Left lung (tissue), 10 donors: Measurements from ENCODE around the gene ZKSCAN1. TPM values are rescaled to one million over a fixed set of nuclear protein-coding genes. Genes with fewer than 3 reads are reported as not detected.

ENCODE experiments used
- ATAC-seq: fragments of 200-7000 bp; cut with Tn5 transposase; one replicate; pipeline ENCODE4 v1.9.1; 2020; ENCODE audit warnings: moderate library complexity
- DNase-seq, 4 donors: peaks; one replicate each; pipeline ENCODE4 v3.0.0-alpha.2; 2013 to 2020
- H3K27ac ChIP-seq, 2 donors: fragments of 200-600 bp; sonication (generic) in 1 of 2; one replicate each; pipeline versions ENCODE4 v1.5.0 to v1.8.0; 2020 to 2021
- H3K27me3 ChIP-seq, 2 donors: fragments of 200-600 bp; sonication (generic) in 1 of 2; one replicate each; pipeline versions ENCODE4 v1.5.0 to v1.8.0; 2020 to 2021
- H3K36me3 ChIP-seq, 2 donors: fragments of 200-600 bp; sonication (generic) in 1 of 2; one replicate each; pipeline versions ENCODE4 v1.5.0 to v1.8.0; 2020 to 2021
- H3K4me1 ChIP-seq, 2 donors: fragments of 200-600 bp; one replicate each; pipeline ENCODE4 v1.8.0; 2021
- H3K4me3 ChIP-seq, 2 donors: fragments of 200-600 bp; sonication (generic) in 1 of 2; one replicate each; pipeline versions ENCODE4 v1.5.0 to v1.8.0; 2020 to 2021; ENCODE audit warnings: mild to moderate bottlenecking in 1 of 2
- H3K9me3 ChIP-seq, 2 donors: fragments of 200-600 bp; sonication (generic) in 1 of 2; one replicate each; pipeline versions ENCODE4 v1.5.0 to v1.8.0; 2020 to 2021
- intact Hi-C, 2 donors: fragments of 100-400 bp; cut with DNase I; formaldehyde crosslinking; loops; one replicate each; pipeline versions ENCODE4 v1.11.2 to v1.14.2; 2022
- polyA plus RNA-seq, 6 donors: library from polyadenylated mRNA; unstranded; fragments of 120-200 nt; gene quantifications; one replicate each; pipeline ENCODE4 v1.2.1, GENCODE V29; 2013; ENCODE audit not compliant: insufficient read length in 6 of 6
- total RNA-seq, 2 donors: library from RNA; stranded (reverse); fragmentation: NEBNext Ultra II Directional; extraction: Animal tissue kit (Norgen Biotek cat#: 25700); gene quantifications; one replicate each; pipeline ENCODE4 v1.2.1, GENCODE V29; 2021
- TF ChIP-seq, protein P1 (sequence below), 2 donors: fragments of 200-600 bp; sonication (generic) in 1 of 2; IDR thresholded peaks; one replicate each; pipeline versions ENCODE4 v1.5.0 to v1.8.0; 2021; ENCODE audit warnings: antibody characterized with exemption in 2 of 2
- donor health status: DM: no; HTN: yes; CAD: no.
- donor health status: DM: no; HTN: no; CAD: no.

Gene ZKSCAN1
- total and polyA plus RNA-seq, 8 donors = 46.7 to 137 (median 87.7) TPM

DNA sequence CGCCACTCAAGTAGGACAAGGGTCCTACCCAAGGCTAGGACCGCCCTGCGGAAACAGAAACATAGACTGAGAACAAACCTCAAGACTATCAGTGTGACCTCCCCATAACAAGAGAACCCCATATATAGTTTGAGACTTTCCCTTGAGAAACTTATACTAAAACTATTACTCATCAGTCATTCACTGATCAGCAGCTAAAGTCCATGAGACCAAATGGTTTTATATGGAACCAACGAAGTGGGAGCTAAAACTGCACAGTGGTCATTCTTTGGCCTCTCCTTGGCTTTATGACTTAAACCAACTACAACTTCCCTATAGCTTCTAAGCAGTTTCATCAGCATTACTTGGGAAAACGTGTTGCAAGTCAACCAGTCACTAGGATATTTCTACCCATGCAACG lies 20.5 kb downstream of the ZKSCAN1 start:
- Histone ChIP-seq H3K27ac (no peak overlapping the region), H3K4me3 (no peak overlapping the region), H3K27me3 (no peaks in the 10 kb centered on the region), H3K9me3 (no peaks in the 10 kb centered on the region), H3K36me3 (peaks cover 0 to 59% of the 10 kb centered on the region in 2 donors), H3K4me1 (peaks cover 6 to 20% of the 10 kb centered on the region in 2 donors)
- TF ChIP-seq, protein P1, sequence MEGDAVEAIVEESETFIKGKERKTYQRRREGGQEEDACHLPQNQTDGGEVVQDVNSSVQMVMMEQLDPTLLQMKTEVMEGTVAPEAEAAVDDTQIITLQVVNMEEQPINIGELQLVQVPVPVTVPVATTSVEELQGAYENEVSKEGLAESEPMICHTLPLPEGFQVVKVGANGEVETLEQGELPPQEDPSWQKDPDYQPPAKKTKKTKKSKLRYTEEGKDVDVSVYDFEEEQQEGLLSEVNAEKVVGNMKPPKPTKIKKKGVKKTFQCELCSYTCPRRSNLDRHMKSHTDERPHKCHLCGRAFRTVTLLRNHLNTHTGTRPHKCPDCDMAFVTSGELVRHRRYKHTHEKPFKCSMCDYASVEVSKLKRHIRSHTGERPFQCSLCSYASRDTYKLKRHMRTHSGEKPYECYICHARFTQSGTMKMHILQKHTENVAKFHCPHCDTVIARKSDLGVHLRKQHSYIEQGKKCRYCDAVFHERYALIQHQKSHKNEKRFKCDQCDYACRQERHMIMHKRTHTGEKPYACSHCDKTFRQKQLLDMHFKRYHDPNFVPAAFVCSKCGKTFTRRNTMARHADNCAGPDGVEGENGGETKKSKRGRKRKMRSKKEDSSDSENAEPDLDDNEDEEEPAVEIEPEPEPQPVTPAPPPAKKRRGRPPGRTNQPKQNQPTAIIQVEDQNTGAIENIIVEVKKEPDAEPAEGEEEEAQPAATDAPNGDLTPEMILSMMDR (IDR thresholded peaks at IDR 0.05) = no peak
- ATAC-seq (no peak), DNase-seq (no peak)
- intact Hi-C loops = no loop called here

DNA sequence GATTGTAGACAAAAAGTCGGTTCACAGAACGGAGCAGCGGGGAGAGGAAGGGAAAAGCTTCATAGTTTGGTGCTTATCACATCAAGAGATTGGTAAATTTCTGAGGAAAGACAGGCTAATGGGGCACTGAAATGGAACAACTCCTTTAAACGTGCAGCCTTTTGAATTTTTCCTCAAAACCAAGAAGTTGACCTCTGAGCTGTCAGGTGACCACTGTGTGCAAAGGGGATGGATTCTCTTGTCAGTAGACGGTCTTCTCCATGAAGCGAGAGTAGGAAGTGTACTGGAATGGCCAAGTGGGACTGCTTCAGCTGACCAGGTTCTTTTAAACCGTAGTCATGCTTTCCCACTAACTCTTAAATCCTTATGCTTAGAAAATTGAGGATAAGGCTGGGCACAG lies 22.9 kb downstream of the ZKSCAN1 start:
- no peak overlapping the region for H3K27ac ChIP-seq
- peaks cover 0 to 34% of the 10 kb centered on the region in 2 donors for H3K36me3 ChIP-seq
- no peak overlapping the region for H3K4me3 ChIP-seq
- DNase-seq (no peak), ATAC-seq (no peak)
- peaks cover 6 to 20% of the 10 kb centered on the region in 2 donors for H3K4me1 ChIP-seq
- no peaks in the 10 kb centered on the region for H3K27me3 ChIP-seq
- TF ChIP-seq, protein P1 (IDR thresholded peaks at IDR 0.05) = no peak
- H3K9me3 ChIP-seq = no peaks in the 10 kb centered on the region
- intact Hi-C loops = no loop called here

DNA sequence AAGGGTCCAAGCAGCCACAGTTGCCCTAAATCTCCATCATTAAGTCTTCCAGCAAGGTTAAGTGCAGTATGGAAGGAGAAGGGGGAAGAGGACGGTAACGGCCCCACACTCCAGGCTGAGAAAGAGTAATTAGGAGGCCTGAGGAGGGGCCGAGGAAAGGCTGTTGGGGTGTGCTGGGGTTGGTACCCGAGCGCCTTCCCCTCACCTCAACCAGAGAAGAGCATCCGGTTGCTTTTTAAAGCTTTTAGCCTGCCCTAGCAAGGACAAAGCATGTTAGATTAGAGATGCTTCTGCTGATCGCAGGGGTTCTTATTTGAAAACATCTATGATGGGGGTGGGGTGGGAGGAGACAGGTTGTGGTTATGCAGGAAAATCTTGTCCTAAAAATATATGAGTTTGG lies 25.2 kb downstream of the ZKSCAN1 start:
- peaks cover 0 to 12% of the 10 kb centered on the region in 2 donors for H3K36me3 ChIP-seq
- intact Hi-C loops = no loop called here
- TF ChIP-seq, protein P1 (IDR thresholded peaks at IDR 0.05) = no peak
- no peaks in the 10 kb centered on the region for H3K27me3 ChIP-seq
- no peak for ATAC-seq
- H3K27ac ChIP-seq = no peak overlapping the region
- no peak overlapping the region for H3K4me3 ChIP-seq
- DNase-seq = no peak
- peaks cover 6 to 20% of the 10 kb centered on the region in 2 donors for H3K4me1 ChIP-seq
- H3K9me3 ChIP-seq = no peaks in the 10 kb centered on the region

DNA sequence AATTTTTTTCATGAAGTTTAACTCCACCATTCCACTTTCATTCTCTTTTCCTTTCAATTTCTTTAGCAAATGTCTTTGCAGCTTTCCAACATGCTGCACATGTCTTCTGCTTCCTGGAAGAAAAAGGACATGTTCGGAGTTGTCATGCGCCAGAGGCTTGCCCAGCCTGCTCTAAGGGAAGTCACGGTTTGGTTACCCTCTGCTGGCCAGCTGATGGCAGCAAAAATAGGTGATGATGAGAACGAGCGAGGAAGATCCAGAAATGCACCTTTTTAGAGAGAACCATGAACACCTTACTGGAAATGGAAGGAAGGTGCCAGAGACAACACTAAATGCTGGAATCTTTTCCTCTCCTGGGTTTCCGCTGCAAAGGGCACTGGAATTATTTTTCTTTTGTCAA lies 29.3 kb downstream of the ZKSCAN1 start:
- Histone ChIP-seq H3K36me3 (no peaks in the 10 kb centered on the region), H3K4me1 (peaks cover 0 to 2% of the 10 kb centered on the region in 2 donors), H3K4me3 (no peak overlapping the region), H3K27ac (no peak overlapping the region), H3K9me3 (no peaks in the 10 kb centered on the region), H3K27me3 (no peaks in the 10 kb centered on the region)
- TF ChIP-seq, protein P1 (IDR thresholded peaks at IDR 0.05) = no peak
- DNase-seq (no peak), ATAC-seq (no peak)
- intact Hi-C loops = no loop called here

DNA sequence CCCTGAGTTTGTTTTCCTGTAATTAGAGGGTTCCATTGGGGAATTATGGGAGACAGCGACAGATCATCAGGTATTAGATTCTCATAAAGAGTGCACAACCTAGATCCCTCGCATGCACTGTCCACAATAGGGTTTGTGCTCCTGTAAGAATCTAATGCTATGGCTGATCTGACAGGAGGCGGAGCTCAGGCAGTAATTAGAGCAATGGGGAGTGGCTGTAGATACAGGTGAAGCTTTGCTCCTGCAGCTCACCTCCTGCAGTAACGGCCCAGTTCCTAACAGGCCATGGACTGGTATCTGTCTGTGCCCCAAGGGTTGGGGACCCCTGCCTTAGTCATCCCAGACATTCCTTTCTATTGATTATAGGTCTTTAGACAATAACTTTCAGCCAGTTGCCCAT lies 33.3 kb downstream of the ZKSCAN1 start:
- Histone ChIP-seq H3K27ac (no peak overlapping the region), H3K27me3 (no peaks in the 10 kb centered on the region), H3K9me3 (no peaks in the 10 kb centered on the region), H3K4me1 (peaks cover 0 to 10% of the 10 kb centered on the region in 2 donors), H3K4me3 (no peak overlapping the region), H3K36me3 (no peaks in the 10 kb centered on the region)
- ATAC-seq (no peak), DNase-seq (no peak)
- intact Hi-C loops = no loop called here
- TF ChIP-seq, protein P1 (IDR thresholded peaks at IDR 0.05) = no peak
